B cell (primary cell): Measurements from ENCODE around the gene VAMP4.

Experiments used
- CTCF ChIP-seq: fragments of 200-600 bp; IDR thresholded peaks from one replicate; pipeline ENCODE4 v1.8.0; 2022; ENCODE audit warnings: antibody characterized with exemption, mild to moderate bottlenecking
- EZH2 ChIP-seq: IDR thresholded peaks from 2 replicates; pipeline ENCODE4 v1.6.1; 2012; ENCODE audit warnings: borderline replicate concordance, low read depth, mild to moderate bottlenecking, moderate library complexity, low read length; ENCODE audit not compliant: insufficient read depth, poor library complexity, severe bottlenecking

GRCh38 chr1:171712341-171712740 lies 29.5 kb downstream of the VAMP4 start:
- TF ChIP-seq CTCF (no peak), EZH2 (no peak)
